ENCODE results near the gene AKNAD1.
"Not testable (repeated sequence)": the region's sequence is repeated elsewhere in the genome, so short reads cannot be mapped to it uniquely, and the experiment has no call there.

The AKNAD1 gene

GRCh38 chr1:108856994-108857393 lies at the start of gene AKNAD1:
Gene AKNAD1, minus strand, starts transcription at chr1:108857094. Its CDS starts 4,430 bp downstream, at chr1:108852664.
- DNase-seq (ENCODE audit: low read depth): no peak

- DNase-seq (ENCODE audit: low read depth): no peak
Observed at GRCh38 chr1:108901106-108901505, 44.2 kb upstream of the AKNAD1 start.

GRCh38 chr1:108897865-108898720 lies 41.2 kb upstream of the AKNAD1 start:
- peak; percentile 15 for DNase-seq (ENCODE audit: low read depth)

- no peak for DNase-seq (ENCODE audit: low read depth)
Observed at GRCh38 chr1:108896146-108897145, 39.6 kb upstream of the AKNAD1 start.

GRCh38 chr1:108893141-108893530 lies 36.2 kb upstream of the AKNAD1 start:
- DNase-seq (ENCODE audit: low read depth): no peak

- DNase-seq (ENCODE audit: low read depth): no peak
Observed at GRCh38 chr1:108892356-108893140, 35.7 kb upstream of the AKNAD1 start.

GRCh38 chr1:108889706-108890384 lies 33.0 kb upstream of the AKNAD1 start:
- no peak for DNase-seq (ENCODE audit: low read depth)

GRCh38 chr1:108889006-108889645 lies 32.2 kb upstream of the AKNAD1 start:
- DNase-seq (ENCODE audit: low read depth): not testable (repeated sequence)

- no peak for DNase-seq (ENCODE audit: low read depth)
Observed at GRCh38 chr1:108886292-108886691, 29.4 kb upstream of the AKNAD1 start.

- no peak for DNase-seq (ENCODE audit: low read depth)
Observed at GRCh38 chr1:108884968-108885367, 28.1 kb upstream of the AKNAD1 start.

GRCh38 chr1:108882837-108883236 lies 25.9 kb upstream of the AKNAD1 start:
- no peak for DNase-seq (ENCODE audit: low read depth)

- no peak for DNase-seq (ENCODE audit: low read depth)
Observed at GRCh38 chr1:108881369-108881768, 24.5 kb upstream of the AKNAD1 start.

- DNase-seq (ENCODE audit: low read depth): no peak
Observed at GRCh38 chr1:108880850-108881249, 24.0 kb upstream of the AKNAD1 start.

- DNase-seq (ENCODE audit: low read depth): no peak
Observed at GRCh38 chr1:108878678-108879077, 21.8 kb upstream of the AKNAD1 start.

- no peak for DNase-seq (ENCODE audit: low read depth)
Observed at GRCh38 chr1:108878160-108878469, 21.2 kb upstream of the AKNAD1 start.

GRCh38 chr1:108877348-108878159 lies 20.7 kb upstream of the AKNAD1 start:
- no peak for DNase-seq (ENCODE audit: low read depth)

- no peak for DNase-seq (ENCODE audit: low read depth)
Observed at GRCh38 chr1:108871050-108871724, 14.3 kb upstream of the AKNAD1 start.

GRCh38 chr1:108865316-108865910 lies 8.5 kb upstream of the AKNAD1 start:
- no peak for DNase-seq (ENCODE audit: low read depth)

- no peak for DNase-seq (ENCODE audit: low read depth)
Observed at GRCh38 chr1:108863984-108864383, 7.1 kb upstream of the AKNAD1 start.

Data from stimulated activated CD8-positive, alpha-beta memory T cell treated with anti-CD3 and anti-CD28 coated beads, Interleukin-12 subunit alpha, Interleukin-12 subunit beta, amount 100 ng/mL, for 1 hour (primary cell).